HepG2 (cell line): ENCODE results near the gene THEMIS. TPM values are rescaled to one million over a fixed set of nuclear protein-coding genes. Genes with fewer than 3 reads are reported as not detected.

Experiments
- ATAC-seq: fragments of 200-7000 bp; cut with Tn5 transposase; 3 replicates; pipeline ENCODE4 v1.9.1; 2020; ENCODE audit warnings: mild to moderate bottlenecking, moderate library complexity
- BruUV-seq: library from RNA; stranded (reverse); fragments of 400-500 nt; replicated peaks from 2 replicates; lab custom pipeline; 2021; lab: Mats Ljungman, UMichigan
- CTCF ChIA-PET: fragments of 300-600 bp; formaldehyde crosslinking; extraction: SDS; loops from one replicate; lab custom pipeline; 2021; ENCODE audit warnings: low total read pairs, inconsistent platforms, low intra/inter-chr PET ratio; lab: Yijun Ruan, JAX
- POLR2A ChIA-PET: fragments of 350-600 bp; sonication (Branson Sonifier 250); formaldehyde crosslinking; loops from one replicate; lab custom pipeline; 2020; ENCODE audit warnings: antibody characterized with exemption, inconsistent platforms; lab: Yijun Ruan, JAX
- DNase-seq: peaks from one replicate; pipeline ENCODE4 v3.0.0-alpha.2; 2015; ENCODE audit warnings: low spot score
- FAIRE-seq: peaks from 3 replicates; lab custom pipeline; 2011; peaks lifted over from hg19 to GRCh38; lab: Jason Lieb, UNC
- H2AFZ ChIP-seq: one replicate; pipeline ENCODE4 v1.6.1; 2011; ENCODE audit warnings: low read length, inconsistent platforms
- H3K27ac ChIP-seq: fragments of 300-600 bp; 3 replicates; pipeline ENCODE4 v1.8.0; 2011; ENCODE audit warnings: mixed run types, mild to moderate bottlenecking, mixed read lengths, low read length, inconsistent platforms; ENCODE audit not compliant: insufficient read depth; ENCODE audit errors: extremely low read length
- H3K27me3 ChIP-seq, 2 experiments: fragments of 200-600 bp in 1 of 2; 2 replicates in 1 of 2; 3 replicates in 1 of 2; pipeline versions ENCODE4 v1.6.0 to v1.8.0; 2011; ENCODE audit warnings: low read length in 2 of 2, mild to moderate bottlenecking in 2 of 2, moderate library complexity in 2 of 2, inconsistent platforms in 1 of 2; ENCODE audit not compliant: insufficient read depth in 2 of 2, control insufficient read depth in 1 of 2
- H3K36me3 ChIP-seq, 2 experiments: fragments of 200-600 bp in 1 of 2; replicated peaks in 1 of 2; 2 replicates in 1 of 2; 3 replicates in 1 of 2; pipeline versions ENCODE4 v1.5.1 to v1.8.0; 2011; ENCODE audit warnings: low read length in 2 of 2, inconsistent platforms in 1 of 2; ENCODE audit not compliant: insufficient read depth in 2 of 2, control insufficient read depth in 1 of 2
- H3K4me1 ChIP-seq: 2 replicates; pipeline ENCODE4 v1.5.1; 2012; ENCODE audit warnings: low read length, inconsistent platforms; ENCODE audit not compliant: insufficient read depth
- H3K4me2 ChIP-seq: 2 replicates; pipeline ENCODE4 v1.6.0; 2011; ENCODE audit warnings: low read depth, low read length, inconsistent platforms
- H3K4me3 ChIP-seq, 3 experiments: fragments of 200-600 bp in 1 of 3; sonication (generic), shearing (Covaris generic) in 1 of 3; replicated peaks in 1 of 3; 2 replicates each; pipeline ENCODE4 v1.5.1; 2011 to 2016; ENCODE audit warnings: low read length in 3 of 3, inconsistent platforms in 2 of 3, low read depth in 2 of 3, mild to moderate bottlenecking in 2 of 3, control low read depth in 1 of 3, mixed read lengths in 1 of 3; ENCODE audit not compliant: insufficient read depth in 1 of 3
- H3K79me2 ChIP-seq: one replicate; pipeline ENCODE4 v1.6.1; 2011; ENCODE audit warnings: low read length, inconsistent platforms; ENCODE audit not compliant: insufficient read depth
- H3K9ac ChIP-seq: 2 replicates; pipeline ENCODE4 v1.6.0; 2011; ENCODE audit warnings: mild to moderate bottlenecking, low read depth, low read length, inconsistent platforms; ENCODE audit not compliant: insufficient read depth
- H3K9me3 ChIP-seq: 2 replicates; pipeline ENCODE4 v1.5.1; 2012; ENCODE audit warnings: mild to moderate bottlenecking, low read length
- H4K20me1 ChIP-seq: 2 replicates; pipeline ENCODE4 v1.6.0; 2011; ENCODE audit warnings: inconsistent platforms, mild to moderate bottlenecking, low read length, moderate library complexity; ENCODE audit not compliant: insufficient read depth
- ATRX ChIP-seq: sonication (generic); formaldehyde crosslinking; IDR thresholded peaks from 2 replicates; pipeline ENCODE4 v1.4.0; 2020; ENCODE audit warnings: missing genetic modification reagents, borderline replicate concordance
- CBX1 ChIP-seq: IDR thresholded peaks from one replicate; pipeline ENCODE4 v1.6.1; 2016; ENCODE audit warnings: antibody characterized with exemption, low read depth
- FLYWCH1 ChIP-seq: sonication (generic); formaldehyde crosslinking; IDR thresholded peaks from 2 replicates; pipeline ENCODE4 v1.8.1; 2023; ENCODE audit warnings: mild to moderate bottlenecking, missing genetic modification reagents
- FOXC1 ChIP-seq: sonication (generic); formaldehyde crosslinking; IDR thresholded peaks from 2 replicates; pipeline ENCODE4 v1.8.0; 2022; ENCODE audit warnings: mild to moderate bottlenecking, missing genetic modification reagents, borderline replicate concordance
- PRPF4 ChIP-seq: fragments of 200-400 bp; formaldehyde crosslinking; IDR thresholded peaks from 2 replicates; pipeline ENCODE4 v1.6.1; 2016; ENCODE audit warnings: low read length, low read depth; ENCODE audit not compliant: poor library complexity, severe bottlenecking
- RBAK ChIP-seq: sonication (generic); formaldehyde crosslinking; IDR thresholded peaks from 2 replicates; pipeline ENCODE4 v1.5.1; 2020; ENCODE audit warnings: mild to moderate bottlenecking, missing genetic modification reagents
- RFXAP ChIP-seq: sonication (generic); formaldehyde crosslinking; IDR thresholded peaks from 2 replicates; pipeline ENCODE4 v1.4.0; 2020; ENCODE audit warnings: missing genetic modification reagents, borderline replicate concordance
- WGBS: methylation state at CpG from one replicate; pipeline ENCODE4 v1.1.6; 2017; ENCODE audit warnings: low lambda C conversion rate; 5-methylcytosine and 5-hydroxymethylcytosine counted together
- in situ Hi-C: cut with HindIII; loops from 2 replicates; pipeline ENCODE4 v1.10.0; 2017; ENCODE audit warnings: low pct_unique_long_range_greater_than_20kb; ENCODE audit not compliant: extremely low pct_ligation_motif_present
- intact Hi-C: fragments of 100-400 bp; cut with micrococcal nuclease; formaldehyde crosslinking; loops from one replicate; pipeline ENCODE4 v1.10.0; 2022; ENCODE audit not compliant: unreplicated experiment
- polyA plus RNA-seq, 8 experiments: library from polyadenylated mRNA; depleted of rRNA in 3 of 8; stranded (reverse) in 7 of 8; unstranded in 1 of 8; fragments of >200 nt; fragmentation: Illumina TruSeq in 4 of 8; extraction: Trizol in 4 of 8; gene quantifications; 2 replicates each; pipeline versions ENCODE4 v1.2.1 to v1.2.3, GENCODE V29; 2011 to 2016; ENCODE audit warnings: low read depth in 4 of 8, missing spikeins in 1 of 8, mixed read lengths in 1 of 8; ENCODE audit not compliant: insufficient read depth in 1 of 8
- total RNA-seq, 5 experiments: library from RNA; depleted of rRNA; stranded (reverse); fragments of >200 nt; fragmentation: Illumina TruSeq; extraction: Trizol; gene quantifications; 2 replicates each; pipeline ENCODE4 v1.2.3, GENCODE V29; 2016; ENCODE audit warnings: low read depth in 1 of 5
- TF ChIP-seq, protein P1 (sequence below): sonication (generic); formaldehyde crosslinking; IDR thresholded peaks from 2 replicates; pipeline ENCODE4 v1.4.0; 2020; ENCODE audit warnings: missing genetic modification reagents; ENCODE audit errors: not compliant biosample characterization

The THEMIS gene
- total and polyA plus RNA-seq, 2 of the 13 experiments (the other 11 are each of a cell fraction or from before 2014, with no cell fraction given), result not detected

DNA sequence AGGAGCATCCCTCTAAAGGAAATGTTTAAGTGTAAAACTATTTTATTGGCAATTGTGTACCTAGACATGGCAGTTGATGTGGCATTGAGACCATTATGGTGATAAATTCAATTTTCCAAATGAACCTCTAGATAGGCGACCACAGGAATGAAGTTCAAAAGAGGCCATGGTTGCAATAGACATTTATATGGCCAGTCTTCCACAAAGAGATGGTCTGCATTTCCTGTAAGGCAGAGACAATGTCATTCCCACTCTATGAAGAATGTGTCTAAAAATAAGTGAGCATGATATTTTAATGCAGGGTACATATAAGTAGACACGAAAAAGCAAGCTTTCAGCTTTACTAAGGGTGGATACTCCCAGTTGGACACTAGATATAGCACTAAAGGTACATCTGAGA lies 40.9 kb downstream of the THEMIS start:
- Histone ChIP-seq H3K9me3 (no peaks in the 10 kb centered on the region), H3K4me2 (no peak overlapping the region), H3K4me1 (peaks cover 6% of the 10 kb centered on the region), H3K27me3 (no peaks in the 10 kb centered on the region), H4K20me1 (no peaks in the 10 kb centered on the region), H3K36me3 (no peaks in the 10 kb centered on the region), H3K4me3 (no peak overlapping the region), H3K9ac (no peak overlapping the region), H2AFZ (no peak overlapping the region), H3K79me2 (no peaks in the 10 kb centered on the region), H3K27ac (no peak overlapping the region)
- BruUV-seq, result no TSS peak
- intact Hi-C loops, result loop anchor here (10.0 kb wide), 3 partner anchors 465 to 1395 kb away; partner anchors contain the start of gene PTPRK
- WGBS, result 1% methylated on average over 2 of the region's 2 CpGs
- CTCF ChIA-PET, result no interaction called here
- POLR2A ChIA-PET, result no interaction called here
- in situ Hi-C loops, result loop anchor here (10.0 kb wide), 3 partner anchors 465 to 865 kb away; no protein-coding TSS in a partner anchor
- no peak for ATAC-seq
- TF ChIP-seq CBX1 (no peak), RBAK (CRISPR knock-in tag) (no peak), PRPF4 (no peak), ATRX (no peak), FOXC1 (CRISPR knock-in tag) (no peak), FLYWCH1 (CRISPR knock-in tag) (no peak), RFXAP (CRISPR knock-in tag) (no peak)
- TF ChIP-seq, protein P1, sequence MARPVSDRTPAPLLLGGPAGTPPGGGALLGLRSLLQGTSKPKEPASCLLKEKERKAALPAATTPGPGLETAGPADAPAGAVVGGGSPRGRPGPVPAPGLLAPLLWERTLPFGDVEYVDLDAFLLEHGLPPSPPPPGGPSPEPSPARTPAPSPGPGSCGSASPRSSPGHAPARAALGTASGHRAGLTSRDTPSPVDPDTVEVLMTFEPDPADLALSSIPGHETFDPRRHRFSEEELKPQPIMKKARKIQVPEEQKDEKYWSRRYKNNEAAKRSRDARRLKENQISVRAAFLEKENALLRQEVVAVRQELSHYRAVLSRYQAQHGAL (CRISPR knock-in tag), result no peak
- no peak for FAIRE-seq
- no peak for DNase-seq
